NOMO-1 (cell line): ENCODE results near the gene PROC.

Source experiments
- DNase-seq, 2 experiments: peaks; one replicate each; lab custom pipeline; 2025; ENCODE audit not compliant: unreplicated experiment in 2 of 2; lab: John Stamatoyannopoulos, UW

PROC gene

DNA sequence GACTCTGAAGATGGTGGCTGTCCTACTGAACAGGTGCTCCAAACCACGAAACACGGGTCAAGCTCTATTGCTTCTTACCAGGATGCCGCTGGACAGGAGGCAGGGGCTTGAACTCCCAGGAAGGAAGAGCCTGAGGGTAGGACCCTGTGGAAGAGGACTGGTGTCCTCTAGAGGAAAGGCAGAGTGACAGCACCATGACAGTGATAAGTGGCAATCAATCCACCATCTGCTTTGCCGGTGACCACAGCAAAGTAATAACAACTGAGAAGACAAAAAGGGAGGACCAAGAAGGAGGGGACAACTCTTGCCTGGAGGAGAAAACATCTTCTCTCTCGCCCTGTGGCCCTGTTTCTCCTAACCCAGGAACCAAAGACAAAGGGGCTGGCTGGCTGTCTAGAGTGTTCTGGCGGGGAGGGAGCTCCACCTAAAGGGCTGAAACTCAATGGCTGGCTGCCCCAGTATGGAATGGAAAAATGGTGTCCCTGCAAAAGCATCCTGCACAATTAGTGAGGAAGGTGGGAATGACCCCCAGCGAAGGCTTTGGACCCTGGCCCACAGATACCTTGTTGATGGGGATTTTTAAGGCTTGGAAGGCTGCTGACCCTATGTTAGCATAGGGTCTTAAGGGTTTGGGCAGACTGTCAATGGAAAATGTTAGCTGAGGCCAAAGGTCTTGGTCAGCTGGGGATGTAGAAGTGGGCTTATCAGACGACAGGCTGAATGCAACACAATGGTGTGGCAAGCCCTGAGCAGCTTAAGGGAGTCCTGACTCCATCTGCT lies 35.4 kb downstream of the PROC start:
- DNase-seq: no peak

DNA sequence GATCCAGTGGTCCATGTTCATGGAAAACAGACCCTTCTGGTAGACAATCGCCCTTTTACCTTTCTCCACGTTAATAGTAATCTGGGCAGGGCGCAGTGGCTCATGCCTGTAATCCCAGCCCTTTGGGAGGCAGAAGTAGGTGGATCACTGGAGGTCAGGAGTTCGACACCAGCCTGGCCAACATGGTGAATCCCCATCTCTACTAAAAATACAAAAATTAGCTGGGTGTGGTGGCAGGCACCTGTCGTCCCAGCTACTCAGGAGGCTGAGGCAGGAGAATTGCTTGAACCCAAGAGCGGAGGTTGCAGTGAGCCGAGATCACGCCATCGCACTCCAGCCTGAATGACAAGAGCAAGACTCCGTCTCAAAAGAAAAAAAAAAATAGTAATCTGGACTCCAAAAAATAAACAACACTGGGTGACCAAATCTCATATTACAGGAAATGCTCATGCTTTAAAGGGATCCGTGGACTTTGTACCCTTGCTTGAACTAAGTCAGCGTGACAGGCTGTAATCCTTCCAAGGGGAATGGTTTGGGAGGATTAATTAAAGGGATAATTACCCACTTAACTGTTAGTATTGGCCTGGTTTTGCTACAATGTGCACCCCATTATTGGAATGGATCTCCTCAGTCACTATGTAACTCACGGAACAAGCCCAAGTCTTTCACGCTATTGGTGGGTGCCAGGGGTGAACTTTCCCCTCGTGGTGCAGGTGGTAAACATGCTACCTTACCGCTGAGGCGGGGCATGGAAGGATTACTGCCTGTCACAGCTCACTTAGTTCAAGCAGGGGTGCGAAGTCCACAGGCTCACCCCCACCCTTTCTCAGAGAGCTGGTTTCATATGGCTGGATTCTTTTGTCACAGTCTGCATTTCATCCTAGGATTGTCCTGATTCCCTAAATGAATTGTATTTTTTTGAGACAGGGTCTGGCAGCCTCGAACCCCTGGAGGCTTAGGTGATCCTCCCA lies 36.7 kb downstream of the PROC start:
- no peak for DNase-seq

DNA sequence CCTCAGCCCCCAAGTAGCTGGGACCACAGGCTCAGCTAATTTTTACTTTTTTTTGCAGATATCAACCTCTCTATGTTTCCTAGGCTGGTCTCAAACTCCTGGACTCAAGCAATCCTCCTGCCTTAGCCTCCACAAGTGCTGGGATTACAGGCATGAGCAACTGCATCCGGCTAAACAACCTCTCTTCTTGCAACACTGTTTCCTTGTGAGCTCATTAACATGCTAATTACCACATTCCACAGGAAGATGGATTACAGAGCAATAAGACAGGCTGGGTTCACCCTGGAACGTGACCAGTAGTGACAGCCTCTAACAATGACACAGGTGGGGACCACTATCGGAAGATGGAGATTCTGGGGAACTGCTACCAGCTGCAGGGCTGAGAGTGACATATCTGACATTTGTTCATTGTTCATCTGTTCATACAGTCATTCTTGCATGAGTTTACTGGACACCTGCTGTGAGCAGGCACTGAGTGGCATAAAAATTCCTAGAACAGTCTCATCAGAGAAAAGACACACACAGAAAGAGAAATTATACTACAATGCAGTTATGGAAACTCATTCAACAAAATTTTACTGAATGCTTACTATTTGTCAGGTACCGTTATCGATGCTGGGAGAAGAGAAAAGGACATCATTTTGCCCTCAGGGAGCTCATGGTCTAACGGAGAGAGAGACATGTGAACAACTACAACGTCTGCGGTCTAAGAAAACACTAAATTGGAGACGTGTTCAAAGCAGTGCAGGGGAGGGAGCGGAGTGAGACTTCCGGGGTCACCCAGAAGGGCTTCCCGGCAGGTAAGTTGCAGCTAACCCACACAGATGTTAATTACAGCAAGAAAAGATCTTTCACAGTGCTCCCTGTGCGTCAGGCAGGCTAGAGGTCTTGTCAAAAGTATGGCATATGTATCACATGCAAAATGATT lies 37.6 kb downstream of the PROC start:
- no peak for DNase-seq

DNA sequence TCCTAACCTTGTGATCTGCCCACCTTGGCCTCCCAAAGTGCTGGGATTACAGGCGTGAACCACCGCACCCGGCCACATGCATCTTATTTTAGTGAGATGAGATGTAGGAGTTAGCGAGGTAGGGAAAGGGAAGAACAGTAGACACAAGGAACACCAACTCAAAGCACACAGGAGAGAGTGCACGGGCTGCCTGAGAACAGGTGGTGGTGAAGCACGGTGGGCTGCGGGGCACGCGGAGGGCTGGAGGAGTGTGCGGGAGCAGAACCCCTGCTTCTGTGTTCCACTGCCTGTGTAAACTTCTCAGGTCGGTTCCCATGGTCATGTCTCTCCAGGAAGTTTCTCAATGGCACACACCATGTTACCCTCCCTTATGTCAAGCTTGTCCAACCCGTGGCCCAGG lies 38.7 kb downstream of the PROC start:
- DNase-seq: no peak

DNA sequence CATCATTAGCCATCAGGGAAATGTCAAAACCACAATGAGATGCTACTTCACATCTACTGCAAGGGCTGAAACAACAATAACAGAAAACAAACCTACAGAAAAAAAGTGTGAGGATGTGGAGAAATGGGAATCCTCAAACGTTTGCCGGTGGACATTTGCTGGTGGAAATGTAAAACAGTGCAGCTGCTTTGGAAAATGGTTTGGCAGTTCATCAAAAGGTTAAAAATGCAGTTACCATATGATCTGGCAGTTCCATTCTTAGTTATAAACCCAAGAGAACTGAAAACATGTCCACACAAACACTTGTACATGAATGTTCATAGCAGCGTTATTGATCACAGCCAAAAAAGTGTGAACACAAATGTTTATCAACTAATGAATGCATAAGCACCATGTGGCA lies 44.2 kb downstream of the PROC start:
- DNase-seq: no peak

DNA sequence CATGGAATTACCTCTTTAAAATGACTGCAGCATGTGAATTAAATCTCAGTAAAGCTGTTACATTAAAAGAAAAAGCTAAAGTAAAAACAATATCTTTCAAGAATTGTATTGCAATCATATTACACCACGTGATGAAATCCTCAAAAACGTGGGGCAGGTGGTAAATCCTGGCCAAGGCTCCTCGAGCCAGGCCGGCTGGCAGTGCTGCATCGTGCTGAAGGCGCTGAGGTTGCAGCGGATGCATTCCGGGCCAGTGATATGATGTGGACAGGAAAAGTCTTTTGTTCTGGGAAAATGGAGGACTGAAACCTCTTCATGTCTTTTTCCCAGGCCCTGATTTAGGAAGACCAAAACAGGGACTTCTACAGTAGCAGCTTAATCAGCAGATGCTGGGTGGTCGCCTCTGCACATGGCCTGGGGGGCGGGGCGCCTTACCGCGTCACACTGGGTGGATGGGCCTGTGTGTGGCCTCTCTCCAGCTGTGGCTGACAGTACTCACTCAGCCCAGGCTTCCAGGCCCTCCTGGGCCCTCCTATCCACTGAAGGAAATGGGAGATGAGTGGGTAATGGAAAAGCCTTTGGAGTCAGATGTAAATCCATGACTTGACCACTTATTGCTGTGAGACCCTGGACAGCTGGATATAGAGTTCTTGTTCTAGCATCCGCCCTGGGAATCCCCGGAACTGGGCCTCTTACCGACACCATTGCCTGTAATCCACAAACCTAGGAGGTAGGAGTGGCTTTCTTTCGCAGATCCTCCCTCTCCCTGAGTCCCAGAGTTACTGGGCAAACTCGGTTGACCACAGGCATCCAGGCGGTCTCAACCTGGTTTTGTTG lies 45.1 kb downstream of the PROC start:
- no peak for DNase-seq

DNA sequence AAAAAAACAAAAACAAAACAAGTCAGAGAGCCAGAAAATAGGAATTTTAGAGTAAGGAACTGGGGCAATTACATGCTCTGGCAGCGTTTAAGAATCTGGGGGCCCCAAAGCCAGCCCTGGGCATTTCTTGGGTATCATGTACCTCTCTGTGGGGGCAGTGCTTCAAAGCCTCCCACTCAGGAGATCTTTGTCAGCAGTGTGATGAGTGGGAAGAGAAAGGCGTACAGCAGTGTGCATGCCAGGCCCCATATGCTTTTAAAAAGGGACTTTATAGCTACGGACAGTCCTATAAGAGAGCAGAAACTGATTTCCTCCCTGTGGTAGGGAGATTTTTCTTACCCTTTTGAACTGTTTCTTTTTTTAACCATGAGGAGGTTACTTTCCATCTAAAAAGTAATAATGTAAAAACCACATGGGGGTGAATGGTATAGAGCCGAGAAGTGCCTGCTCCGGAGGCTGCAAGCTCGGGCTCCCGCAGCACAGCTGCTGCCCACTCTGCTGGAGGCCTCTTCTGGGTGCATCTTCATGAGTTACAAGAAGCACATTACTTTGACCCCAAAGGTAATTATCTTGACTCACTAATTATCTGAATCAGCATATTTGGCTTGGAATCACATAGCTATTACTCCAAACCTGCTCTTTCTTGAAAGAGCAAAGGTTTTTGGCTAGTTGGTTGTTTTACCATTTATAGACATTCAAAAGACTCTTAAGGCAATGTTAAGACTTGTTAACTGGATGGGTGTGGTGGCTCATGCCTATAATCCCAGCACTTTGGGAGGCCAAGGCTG lies 46.4 kb downstream of the PROC start:
- no peak for DNase-seq

DNA sequence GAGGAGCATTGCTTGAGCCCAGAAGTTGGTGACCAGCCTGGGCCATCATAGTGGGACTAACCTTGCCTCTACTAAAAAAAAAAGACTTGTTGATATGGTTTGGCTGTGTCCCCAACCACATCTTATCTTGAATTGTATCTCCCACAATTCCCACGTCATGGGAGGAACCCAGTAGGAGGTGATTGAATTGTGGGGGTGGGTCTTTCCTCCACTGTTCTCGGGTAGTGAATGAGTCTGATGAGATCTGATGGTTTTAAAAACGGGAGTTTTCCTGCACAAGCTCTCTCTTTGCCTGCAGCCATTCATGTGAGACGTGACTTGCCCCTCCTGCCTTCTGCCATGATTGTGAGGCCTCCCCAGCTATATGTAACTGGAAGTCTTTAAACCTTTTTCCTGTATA lies 47.0 kb downstream of the PROC start:
- no peak for DNase-seq

DNA sequence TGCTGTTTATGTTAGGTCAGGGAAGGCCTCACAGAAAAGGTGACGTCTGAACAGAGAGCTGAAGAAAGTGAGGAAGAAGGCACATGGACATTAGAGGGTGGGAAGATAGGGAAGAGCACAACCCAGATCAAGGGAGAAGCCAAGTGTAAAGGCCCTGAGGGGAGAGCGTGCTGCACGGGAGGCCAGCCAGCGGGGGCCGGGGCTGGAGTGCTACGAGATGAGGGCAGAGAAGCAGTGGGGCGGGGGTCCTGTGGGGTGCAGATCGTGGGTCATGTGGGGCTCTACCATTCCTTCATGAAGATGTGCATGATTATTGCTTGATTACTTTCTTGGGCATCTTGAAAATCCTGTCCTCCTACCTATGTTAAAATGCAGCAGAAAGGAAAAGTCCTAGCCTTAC lies 50.8 kb downstream of the PROC start:
- no peak for DNase-seq

DNA sequence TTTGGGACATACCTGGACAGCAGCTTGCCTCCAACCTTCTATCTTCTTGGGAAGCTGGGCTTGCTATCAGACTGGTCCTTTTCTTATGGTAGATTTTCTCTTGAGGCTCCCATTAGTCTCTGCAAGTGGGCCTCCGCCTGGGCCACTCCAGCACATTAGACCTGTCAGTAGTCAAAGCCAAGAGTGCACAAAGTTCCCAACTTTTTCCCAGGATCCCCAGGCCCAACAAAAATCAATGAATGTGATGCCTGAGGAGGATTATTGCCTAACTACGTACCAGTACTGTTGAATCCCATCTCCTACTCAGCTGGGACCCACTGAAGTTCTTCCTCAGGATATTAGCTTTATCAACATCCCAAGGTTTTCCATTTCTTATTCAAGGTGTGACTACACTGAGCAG lies 51.7 kb downstream of the PROC start:
- DNase-seq: no peak

DNA sequence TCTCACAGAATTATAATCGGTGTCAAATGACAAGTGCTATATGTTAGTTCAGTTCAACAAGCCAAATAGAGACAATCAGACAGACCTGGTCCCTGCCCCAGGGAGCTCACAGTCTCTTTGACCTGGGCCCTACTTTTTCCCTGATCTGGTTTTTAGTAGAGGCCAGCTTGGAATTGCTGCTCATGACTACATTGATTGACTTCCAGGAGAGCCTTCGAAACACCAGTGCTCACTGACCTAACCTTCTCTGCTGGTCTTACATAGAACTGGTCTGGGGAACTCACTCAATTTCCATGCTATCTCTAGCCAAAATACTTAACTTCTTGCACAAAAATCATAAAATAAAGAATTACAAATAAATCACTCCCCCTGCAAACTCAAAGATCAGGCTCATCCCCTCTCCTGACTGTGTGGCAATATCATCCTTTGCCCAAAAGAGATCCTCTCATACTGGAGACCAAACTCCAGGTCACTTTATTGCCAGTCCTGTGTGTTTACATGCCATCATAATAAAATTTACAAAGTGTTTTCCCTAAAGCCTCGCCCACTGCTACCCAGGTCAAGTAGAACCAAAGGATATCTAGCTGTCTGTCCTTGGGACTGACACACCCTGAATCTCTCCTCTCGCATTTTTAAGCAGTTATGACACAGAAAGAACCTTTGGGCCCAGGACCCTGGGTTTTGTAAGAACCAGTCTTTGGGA lies 53.2 kb downstream of the PROC start:
- no peak for DNase-seq

DNA sequence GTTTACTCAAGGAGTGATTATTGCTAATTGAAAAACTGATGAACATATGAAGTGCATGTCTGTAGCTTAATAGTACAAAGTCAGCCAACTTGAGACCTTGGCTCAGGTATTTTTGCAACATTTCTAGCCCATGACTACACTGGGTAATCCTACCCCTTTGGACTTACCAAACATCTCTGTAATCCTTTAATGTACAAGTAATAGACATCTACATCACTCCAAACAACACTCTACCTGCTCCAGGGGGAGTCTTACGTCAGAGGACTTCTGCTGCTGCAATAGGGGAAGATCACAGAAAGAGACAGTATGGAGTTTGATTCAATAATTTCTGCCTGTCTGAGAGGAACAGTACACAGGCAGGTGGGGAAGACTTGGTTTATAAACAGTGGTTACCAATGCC lies 54.0 kb downstream of the PROC start:
- DNase-seq: no peak

DNA sequence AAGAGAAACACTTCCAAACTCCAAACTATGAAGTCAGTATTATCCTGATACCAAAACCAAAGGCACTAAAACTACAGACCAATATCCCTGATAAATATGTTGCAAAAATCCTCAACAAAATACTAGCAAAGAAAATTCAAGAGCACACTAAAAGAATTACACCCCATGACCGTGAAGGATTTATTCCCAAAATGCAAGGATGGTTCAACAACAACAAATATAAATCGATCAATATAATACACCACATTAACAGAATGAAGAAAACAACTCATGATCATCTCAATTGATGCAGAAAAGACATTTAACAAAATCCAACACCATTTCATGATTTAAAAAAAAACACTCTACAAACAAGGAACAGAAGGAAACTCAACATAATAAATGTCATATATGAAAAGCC lies 57.6 kb downstream of the PROC start:
- no peak for DNase-seq
